Right kidney (tissue), 1 donor: ENCODE measurements around the gene VAMP8.
"Not testable (repeated sequence)": the region's sequence is repeated elsewhere in the genome, so short reads cannot be mapped to it uniquely, and the experiment has no call there.

Experiments
- DNase-seq: peaks from one replicate; pipeline ENCODE4 v3.0.0-alpha.2; 2016

The VAMP8 gene

GRCh38 chr2:85598594-85599340 lies 21.4 kb downstream of the VAMP8 start:
- no peak for DNase-seq

- no peak for DNase-seq
These were observed 22.3 kb downstream of the VAMP8 start for GRCh38 chr2:85599468-85600234.

DNA sequence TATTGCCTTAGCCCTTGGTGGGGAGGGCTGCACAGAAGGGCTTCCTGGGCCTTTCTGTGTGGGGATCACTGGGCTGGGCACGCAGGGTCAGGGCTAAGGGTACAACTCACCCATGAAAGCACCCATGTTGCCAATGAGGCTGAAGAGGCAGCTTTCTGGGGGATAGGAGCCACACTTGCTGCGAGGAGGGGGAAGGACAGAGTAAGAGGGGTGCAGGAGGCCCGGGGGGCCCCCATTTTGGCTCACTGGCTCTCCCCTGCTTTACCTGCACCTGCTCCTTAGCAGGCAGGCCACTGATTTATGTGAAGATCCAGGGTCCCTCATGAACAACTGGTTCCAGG lies 22.8 kb downstream of the VAMP8 start:
- DNase-seq: no peak

- DNase-seq: no peak
These were observed 23.8 kb downstream of the VAMP8 start for GRCh38 chr2:85600951-85601770.

GRCh38 chr2:85601771-85602475 lies 24.5 kb downstream of the VAMP8 start:
- no peak for DNase-seq

GRCh38 chr2:85602476-85603234 lies 25.3 kb downstream of the VAMP8 start, which contains the start of gene TMEM150A:
TSS of gene TMEM150A (minus strand) at chr2:85602698. CDS start at chr2:85601948, 750 bp downstream.
- peak; percentile 86 for DNase-seq

DNA sequence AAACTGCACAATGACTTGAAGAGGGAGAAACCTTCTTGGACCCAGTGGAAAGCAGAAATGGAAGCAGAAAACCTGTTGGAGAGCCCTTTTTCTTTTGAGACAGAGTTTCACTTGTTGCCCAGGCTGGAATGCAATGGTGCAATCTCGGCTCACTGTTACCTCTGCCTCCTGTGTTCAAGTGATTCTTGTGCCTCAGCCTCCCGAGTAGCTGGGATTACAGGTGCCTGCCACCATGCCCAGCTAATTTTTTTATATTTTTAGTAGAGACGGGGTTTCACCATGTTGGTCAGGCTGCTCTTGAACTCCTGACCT lies 26.7 kb downstream of the VAMP8 start:
- not testable (repeated sequence) for DNase-seq

GRCh38 chr2:85604568-85605339 lies 27.4 kb downstream of the VAMP8 start:
- DNase-seq: no peak

GRCh38 chr2:85605406-85606115 lies 28.2 kb downstream of the VAMP8 start:
- no peak for DNase-seq

DNA sequence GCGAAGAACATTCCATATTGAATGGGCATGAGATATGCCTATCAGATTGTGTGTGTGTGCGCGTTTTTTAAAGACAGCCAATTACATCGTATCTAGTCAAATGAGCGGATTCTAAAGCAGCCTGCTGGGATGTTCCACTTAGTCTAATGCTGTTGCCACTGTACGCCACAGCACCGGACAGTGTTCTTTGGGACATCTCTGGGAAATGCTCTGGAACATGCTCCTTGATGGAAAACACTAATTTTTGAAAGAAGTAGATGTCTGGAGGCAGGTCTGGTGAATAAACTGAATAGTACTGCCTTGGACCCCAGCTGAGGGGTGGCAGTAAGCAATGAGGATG lies 28.7 kb downstream of the VAMP8 start:
- no peak for DNase-seq

DNA sequence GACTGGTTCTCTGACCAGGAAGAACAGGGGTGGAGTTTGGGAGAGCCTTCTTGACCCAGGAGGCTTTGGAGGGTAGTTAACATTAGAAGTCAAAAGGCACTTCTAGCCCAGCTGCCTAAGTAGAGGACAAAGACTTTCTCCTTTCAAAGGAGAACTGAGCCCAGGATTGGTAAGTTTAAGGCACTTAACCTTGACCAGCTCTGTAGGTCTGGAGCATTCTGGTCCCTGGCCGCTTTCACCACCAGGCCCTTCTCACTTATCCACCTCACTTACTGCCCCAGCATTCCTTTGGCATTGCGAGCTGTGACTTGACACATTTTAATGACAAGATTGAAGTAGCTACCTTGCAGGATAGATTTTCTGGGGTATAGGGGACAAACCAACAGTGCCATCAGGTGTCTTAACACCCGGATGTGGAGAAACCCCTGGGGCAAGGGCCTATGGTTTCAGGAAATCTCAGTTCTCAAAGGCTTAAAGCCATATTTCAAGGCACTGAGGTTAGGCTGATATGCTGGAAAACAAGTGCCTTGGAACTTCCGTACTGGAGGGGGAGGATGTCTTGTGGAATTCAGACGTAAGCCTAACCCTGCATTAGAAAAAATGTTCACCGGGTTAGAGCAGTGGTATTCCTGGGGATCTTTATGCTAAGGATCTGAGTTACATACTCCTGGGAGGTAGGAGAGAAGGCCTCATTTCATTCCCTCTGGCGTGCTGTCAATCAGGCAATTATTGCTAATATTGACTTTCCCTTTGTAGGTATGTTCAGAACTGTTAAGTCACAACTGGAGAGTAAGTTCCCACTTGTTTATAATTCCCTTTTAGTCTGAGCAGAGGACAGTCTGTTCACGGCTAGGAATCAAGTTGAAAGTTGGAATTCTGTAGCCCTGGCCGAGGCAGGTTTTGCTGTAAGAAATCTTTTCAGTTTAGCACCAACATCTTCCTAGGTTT lies 30.2 kb downstream of the VAMP8 start:
- DNase-seq: no peak

DNA sequence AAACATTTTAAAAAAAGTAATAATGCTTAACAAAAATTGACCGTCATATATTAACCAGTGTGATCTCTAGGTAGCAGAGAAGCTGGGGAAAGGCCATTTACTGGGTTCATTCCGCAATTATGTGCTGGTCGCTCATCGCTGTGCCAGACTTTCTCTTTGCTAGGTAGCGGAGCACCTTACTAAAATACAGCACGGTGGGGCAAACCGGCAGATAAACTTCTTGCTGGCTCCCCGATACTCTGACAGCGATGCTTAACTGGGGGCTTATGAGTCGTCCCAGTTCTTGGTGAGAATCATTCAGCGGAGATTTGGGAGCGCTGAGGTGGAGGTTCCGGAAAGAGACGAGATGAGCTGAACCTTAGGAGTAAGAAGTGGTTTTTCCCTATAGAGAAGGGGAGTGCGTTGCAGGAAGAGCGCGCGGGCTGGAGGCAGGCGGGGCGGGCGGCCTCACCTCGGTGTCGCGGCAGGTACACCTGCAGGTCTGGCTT lies 33.9 kb downstream of the VAMP8 start:
- DNase-seq: no peak

- DNase-seq: peak; percentile 89
These were observed 34.6 kb downstream of the VAMP8 start, which contains the start of gene C2orf68 for GRCh38 chr2:85611705-85612587. TSS of gene C2orf68 (minus strand) at chr2:85612066. CDS start at chr2:85611984, 82 bp downstream.

- DNase-seq: no peak
These were observed 36.5 kb downstream of the VAMP8 start for GRCh38 chr2:85613717-85614515.

DNA sequence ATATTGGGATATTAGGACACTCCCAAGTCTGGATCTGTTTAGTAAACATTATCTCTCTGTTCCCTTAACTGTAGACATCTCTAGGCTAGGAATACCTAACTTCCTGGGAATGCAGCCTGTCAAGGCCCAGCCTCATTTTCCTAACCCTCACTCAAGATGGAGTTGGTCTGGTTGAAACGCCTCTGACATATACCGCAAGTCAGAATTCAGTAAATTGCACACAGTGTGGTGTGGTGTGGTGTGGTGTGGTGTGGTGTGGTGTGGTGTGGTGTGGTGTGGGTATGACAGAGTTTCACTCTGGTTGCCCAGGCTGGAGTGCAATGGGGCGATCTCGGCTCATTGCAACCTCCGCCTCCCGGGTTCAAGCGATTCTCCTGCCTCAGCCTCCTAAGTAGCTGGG lies 37.4 kb downstream of the VAMP8 start:
- not testable (repeated sequence) for DNase-seq

DNA sequence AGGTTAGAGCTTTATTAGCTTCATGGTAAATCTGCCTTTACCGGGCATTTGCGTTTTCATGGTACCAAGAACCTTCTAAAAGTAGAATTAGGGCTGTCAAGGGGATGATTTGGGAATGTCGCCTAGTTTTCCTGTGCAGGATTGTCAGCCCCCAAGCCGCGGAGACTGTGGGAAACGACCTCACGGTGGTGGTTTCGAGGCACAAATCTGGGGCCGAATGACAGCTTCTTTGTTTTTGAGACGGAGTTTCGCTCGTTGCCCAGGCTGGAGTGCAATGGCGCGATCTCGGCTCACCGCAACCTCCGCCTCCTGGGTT lies 38.0 kb downstream of the VAMP8 start:
- no peak for DNase-seq

- DNase-seq: not testable (repeated sequence)
These were observed 40.3 kb downstream of the VAMP8 start for GRCh38 chr2:85617723-85618122.
